OCI-LY7 (cell line): ENCODE results near the gene MRGPRE. TPM values are rescaled to one million over a fixed set of nuclear protein-coding genes. Genes with fewer than 3 reads are reported as not detected.

Experiments used
- BruUV-seq: library from RNA; stranded (reverse); fragments of 400-500 nt; replicated peaks from 2 replicates; lab custom pipeline; 2021; lab: Mats Ljungman, UMichigan
- CTCF ChIA-PET: fragments of 300-600 bp; sonication (Branson Sonifier 250); formaldehyde crosslinking; loops from one replicate; lab custom pipeline; 2022; ENCODE audit warnings: antibody characterized with exemption; ENCODE audit not compliant: unreplicated experiment; lab: Charles Lee
- POLR2A ChIA-PET: fragments of 300-600 bp; sonication (Branson Sonifier 250); formaldehyde crosslinking; loops from one replicate; lab custom pipeline; 2022; ENCODE audit warnings: antibody characterized with exemption; lab: Charles Lee
- DNase-seq: peaks from one replicate; pipeline ENCODE4 v3.0.0-alpha.2; 2015; ENCODE audit warnings: low spot score
- H2AFZ ChIP-seq: fragments of 200-600 bp; sonication (generic), shearing (Covaris generic); 2 replicates; pipeline ENCODE4 v1.6.1; 2014; ENCODE audit warnings: mild to moderate bottlenecking, antibody characterized with exemption, low read length, moderate library complexity
- H3K27ac ChIP-seq: fragments of 200-600 bp; sonication (generic); 2 replicates; pipeline ENCODE4 v1.5.1; 2014; ENCODE audit warnings: mixed run types, low read depth, mild to moderate bottlenecking, moderate library complexity, low read length, inconsistent platforms; ENCODE audit not compliant: poor library complexity, severe bottlenecking
- H3K36me3 ChIP-seq: fragments of 200-600 bp; sonication (generic); 2 replicates; pipeline ENCODE4 v1.6.1; 2014; ENCODE audit warnings: mild to moderate bottlenecking, antibody characterized with exemption, low read length, moderate library complexity, mixed read lengths; ENCODE audit not compliant: insufficient read depth
- H3K4me1 ChIP-seq: fragments of 200-600 bp; sonication (generic); 2 replicates; pipeline ENCODE4 v1.5.1; 2014; ENCODE audit warnings: mild to moderate bottlenecking, low read length; ENCODE audit not compliant: insufficient read depth, poor library complexity, severe bottlenecking
- H3K4me2 ChIP-seq: fragments of 200-600 bp; sonication (generic); 2 replicates; pipeline ENCODE4 v1.6.1; 2014; ENCODE audit warnings: mild to moderate bottlenecking, low read length
- H3K4me3 ChIP-seq: fragments of 200-600 bp; sonication (generic); 2 replicates; pipeline ENCODE4 v1.5.1; 2014; ENCODE audit warnings: mild to moderate bottlenecking, low read depth, low read length; ENCODE audit not compliant: poor library complexity, severe bottlenecking
- H3K79me2 ChIP-seq: fragments of 200-600 bp; sonication (generic); 2 replicates; pipeline ENCODE4 v1.6.1; 2016; ENCODE audit warnings: low read depth, mild to moderate bottlenecking, low read length, moderate library complexity, mixed read lengths; ENCODE audit not compliant: insufficient read depth
- H3K9me2 ChIP-seq: fragments of 200-600 bp; sonication (generic); 2 replicates; pipeline ENCODE4 v1.6.1; 2016; ENCODE audit warnings: mild to moderate bottlenecking, low read length, mixed read lengths; ENCODE audit not compliant: insufficient read depth
- H3K9me3 ChIP-seq: fragments of 200-600 bp; sonication (generic); 2 replicates; pipeline ENCODE4 v1.6.1; 2014; ENCODE audit warnings: mild to moderate bottlenecking, mixed run types, low read length, mixed read lengths
- H4K20me1 ChIP-seq: fragments of 200-600 bp; sonication (generic); 2 replicates; pipeline ENCODE4 v1.6.1; 2014; ENCODE audit warnings: mild to moderate bottlenecking, antibody characterized with exemption, low read length, moderate library complexity, mixed read lengths; ENCODE audit not compliant: insufficient read depth
- CTCF ChIP-seq: fragments of 200-600 bp; sonication (generic); conservative IDR thresholded peaks from 2 replicates; pipeline ENCODE4 v1.5.1; 2014; ENCODE audit warnings: mild to moderate bottlenecking, antibody characterized with exemption, low read length, moderate library complexity, mixed read lengths
- EZH2phosphoT487 ChIP-seq: fragments of 200-600 bp; sonication (generic); IDR thresholded peaks from 2 replicates; pipeline ENCODE4 v1.6.1; 2018; ENCODE audit warnings: low read depth, borderline replicate concordance, mild to moderate bottlenecking, mixed run types, antibody characterized with exemption, low read length, moderate library complexity, mixed read lengths
- intact Hi-C: fragments of 100-400 bp; cut with micrococcal nuclease; formaldehyde crosslinking; loops from one replicate; pipeline ENCODE4 v1.10.0; 2022; ENCODE audit not compliant: unreplicated experiment
- total RNA-seq, 2 experiments: library from RNA; depleted of rRNA in 1 of 2; stranded (reverse); fragments of >200 nt in 1 of 2; shearing (Covaris generic) in 1 of 2; gene quantifications; 2 replicates each; pipeline ENCODE4 v1.2.3, GENCODE V29; 2014 to 2022

The MRGPRE gene
- total RNA-seq, 2 experiments from 2014 or later: not detected

DNA sequence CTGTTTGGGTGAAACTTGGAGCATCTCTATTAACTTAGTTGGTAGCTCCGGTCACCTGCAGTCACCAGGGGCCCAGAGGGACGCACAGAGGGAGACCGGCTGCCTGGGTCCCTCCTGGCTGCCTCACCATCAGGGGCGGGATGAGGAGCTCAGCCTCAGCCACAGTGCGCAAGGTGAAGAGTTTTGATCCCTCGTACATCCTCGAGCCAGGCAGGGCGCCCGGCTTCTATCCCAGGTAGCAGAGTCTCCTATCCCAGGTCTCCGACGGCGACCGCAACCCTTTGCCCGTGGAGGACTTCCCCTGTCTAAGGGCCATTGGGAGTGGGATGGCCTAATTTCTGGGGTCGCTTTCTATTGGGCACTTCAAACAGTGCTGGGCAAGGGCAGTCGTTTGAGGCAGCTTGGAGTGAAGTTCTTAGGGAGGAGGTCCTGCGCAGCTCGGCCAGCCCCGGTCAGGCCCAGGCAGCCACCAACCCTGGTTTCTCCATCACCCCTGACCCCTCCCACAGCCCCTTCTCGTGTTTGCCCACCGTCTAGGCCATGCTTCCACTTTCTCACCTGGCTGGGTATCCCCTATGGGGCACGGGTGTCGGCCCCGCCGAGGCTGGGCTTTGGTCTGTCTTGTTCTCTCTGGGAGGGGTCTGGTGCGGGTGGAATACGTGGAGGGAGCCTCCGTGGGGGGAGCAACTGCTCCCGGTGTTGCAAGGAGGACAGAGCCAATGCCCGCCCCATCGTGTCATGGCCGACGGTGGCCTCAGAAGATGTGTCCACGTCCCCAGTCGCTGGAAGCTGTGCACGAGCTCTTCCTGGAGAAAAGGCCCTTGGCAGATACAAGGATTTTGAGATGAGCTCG, 10.0 kb downstream of the MRGPRE start:
- Histone ChIP-seq H3K9me3 (no peaks in the 10 kb centered on the region), H3K79me2 (no peaks in the 10 kb centered on the region), H3K4me2 (no peak overlapping the region), H4K20me1 (no peaks in the 10 kb centered on the region), H3K9me2 (no peaks in the 10 kb centered on the region), H3K36me3 (no peaks in the 10 kb centered on the region), H3K4me3 (no peak overlapping the region), H2AFZ (no peak overlapping the region), H3K4me1 (no peaks in the 10 kb centered on the region), H3K27ac (no peak overlapping the region)
- TF ChIP-seq CTCF (no peak), EZH2phosphoT487 (no peak)
- DNase-seq: no peak
- ChIA-PET CTCF (no interaction called here), POLR2A (interaction anchor here (0.6 kb wide), 1 partner anchor 35 kb away, joined by 5 read pairs; no protein-coding TSS in a partner anchor)
- no TSS peak for BruUV-seq
- intact Hi-C loops: no loop called here

DNA sequence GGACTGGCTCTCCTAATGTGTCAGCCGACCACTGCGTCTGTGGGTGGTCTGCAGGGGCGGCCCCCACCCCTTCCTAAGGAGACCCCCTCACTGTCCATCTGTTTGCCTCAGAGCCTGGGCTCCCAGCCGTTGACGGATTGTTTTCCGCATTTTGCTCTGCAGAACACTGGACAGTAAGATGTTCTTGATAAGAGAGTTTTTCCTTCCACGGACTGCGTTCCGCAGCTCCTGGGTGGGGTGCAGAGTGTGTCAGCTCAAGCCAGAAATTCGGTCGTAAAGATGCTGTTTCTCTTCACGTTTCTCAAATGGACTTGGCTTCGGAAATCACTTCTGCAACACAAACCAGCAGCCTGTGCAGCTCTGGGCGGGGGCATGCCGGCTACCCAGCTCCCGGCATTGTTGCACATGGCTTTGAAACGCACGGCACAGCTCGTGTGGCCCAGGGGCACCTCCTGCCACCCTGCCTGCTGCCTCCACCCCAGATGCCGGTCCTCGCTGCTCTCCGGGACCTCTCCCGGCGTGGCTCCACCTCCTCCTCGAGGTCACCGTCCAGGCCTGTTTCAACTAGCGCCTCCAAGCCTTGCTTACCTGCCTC, 10.7 kb downstream of the MRGPRE start:
- H3K4me1 ChIP-seq: no peaks in the 10 kb centered on the region
- H3K27ac ChIP-seq: no peak overlapping the region
- no peak for DNase-seq
- no TSS peak for BruUV-seq
- ChIA-PET CTCF (no interaction called here), POLR2A (no interaction called here)
- H3K79me2 ChIP-seq: no peaks in the 10 kb centered on the region
- no peaks in the 10 kb centered on the region for H3K36me3 ChIP-seq
- no peak for TF ChIP-seq CTCF
- no peak for TF ChIP-seq EZH2phosphoT487
- H3K9me3 ChIP-seq: no peaks in the 10 kb centered on the region
- H4K20me1 ChIP-seq: no peaks in the 10 kb centered on the region
- H3K9me2 ChIP-seq: no peaks in the 10 kb centered on the region
- no peak overlapping the region for H3K4me2 ChIP-seq
- intact Hi-C loops: no loop called here
- no peak overlapping the region for H2AFZ ChIP-seq
- no peak overlapping the region for H3K4me3 ChIP-seq
